HepG2 (cell line): ENCODE results near the gene ECSIT. TPM values are rescaled to one million over a fixed set of nuclear protein-coding genes. Genes with fewer than 3 reads are reported as not detected.

Experiments
- ATAC-seq: fragments of 200-7000 bp; cut with Tn5 transposase; 3 replicates; pipeline ENCODE4 v1.9.1; 2020; ENCODE audit warnings: mild to moderate bottlenecking, moderate library complexity
- BruUV-seq: library from RNA; stranded (reverse); fragments of 400-500 nt; replicated peaks from 2 replicates; lab custom pipeline; 2021; lab: Mats Ljungman, UMichigan
- CTCF ChIA-PET: fragments of 300-600 bp; formaldehyde crosslinking; extraction: SDS; loops from one replicate; lab custom pipeline; 2021; ENCODE audit warnings: low total read pairs, inconsistent platforms, low intra/inter-chr PET ratio; lab: Yijun Ruan, JAX
- POLR2A ChIA-PET: fragments of 350-600 bp; sonication (Branson Sonifier 250); formaldehyde crosslinking; loops from one replicate; lab custom pipeline; 2020; ENCODE audit warnings: antibody characterized with exemption, inconsistent platforms; lab: Yijun Ruan, JAX
- DNase-seq: peaks from one replicate; pipeline ENCODE4 v3.0.0-alpha.2; 2015; ENCODE audit warnings: low spot score
- FAIRE-seq: peaks from 3 replicates; lab custom pipeline; 2011; peaks lifted over from hg19 to GRCh38; lab: Jason Lieb, UNC
- H2AFZ ChIP-seq: one replicate; pipeline ENCODE4 v1.6.1; 2011; ENCODE audit warnings: low read length, inconsistent platforms
- H3K27ac ChIP-seq: fragments of 300-600 bp; 3 replicates; pipeline ENCODE4 v1.8.0; 2011; ENCODE audit warnings: mixed run types, mild to moderate bottlenecking, mixed read lengths, low read length, inconsistent platforms; ENCODE audit not compliant: insufficient read depth; ENCODE audit errors: extremely low read length
- H3K27me3 ChIP-seq, 2 experiments: fragments of 200-600 bp in 1 of 2; 2 replicates in 1 of 2; 3 replicates in 1 of 2; pipeline versions ENCODE4 v1.6.0 to v1.8.0; 2011; ENCODE audit warnings: low read length in 2 of 2, mild to moderate bottlenecking in 2 of 2, moderate library complexity in 2 of 2, inconsistent platforms in 1 of 2; ENCODE audit not compliant: insufficient read depth in 2 of 2, control insufficient read depth in 1 of 2
- H3K36me3 ChIP-seq, 2 experiments: fragments of 200-600 bp in 1 of 2; replicated peaks in 1 of 2; 2 replicates in 1 of 2; 3 replicates in 1 of 2; pipeline versions ENCODE4 v1.5.1 to v1.8.0; 2011; ENCODE audit warnings: low read length in 2 of 2, inconsistent platforms in 1 of 2; ENCODE audit not compliant: insufficient read depth in 2 of 2, control insufficient read depth in 1 of 2
- H3K4me1 ChIP-seq: 2 replicates; pipeline ENCODE4 v1.5.1; 2012; ENCODE audit warnings: low read length, inconsistent platforms; ENCODE audit not compliant: insufficient read depth
- H3K4me2 ChIP-seq: 2 replicates; pipeline ENCODE4 v1.6.0; 2011; ENCODE audit warnings: low read depth, low read length, inconsistent platforms
- H3K4me3 ChIP-seq, 3 experiments: fragments of 200-600 bp in 1 of 3; sonication (generic), shearing (Covaris generic) in 1 of 3; replicated peaks in 1 of 3; 2 replicates each; pipeline ENCODE4 v1.5.1; 2011 to 2016; ENCODE audit warnings: low read length in 3 of 3, inconsistent platforms in 2 of 3, low read depth in 2 of 3, mild to moderate bottlenecking in 2 of 3, control low read depth in 1 of 3, mixed read lengths in 1 of 3; ENCODE audit not compliant: insufficient read depth in 1 of 3
- H3K79me2 ChIP-seq: one replicate; pipeline ENCODE4 v1.6.1; 2011; ENCODE audit warnings: low read length, inconsistent platforms; ENCODE audit not compliant: insufficient read depth
- H3K9ac ChIP-seq: 2 replicates; pipeline ENCODE4 v1.6.0; 2011; ENCODE audit warnings: mild to moderate bottlenecking, low read depth, low read length, inconsistent platforms; ENCODE audit not compliant: insufficient read depth
- H3K9me3 ChIP-seq: 2 replicates; pipeline ENCODE4 v1.5.1; 2012; ENCODE audit warnings: mild to moderate bottlenecking, low read length
- H4K20me1 ChIP-seq: 2 replicates; pipeline ENCODE4 v1.6.0; 2011; ENCODE audit warnings: inconsistent platforms, mild to moderate bottlenecking, low read length, moderate library complexity; ENCODE audit not compliant: insufficient read depth
- GATA4 ChIP-seq: sonication (generic); IDR thresholded peaks from 2 replicates; pipeline ENCODE4 v1.6.1; 2016; ENCODE audit warnings: antibody characterized with exemption, low read depth, borderline replicate concordance
- MXI1 ChIP-seq: IDR thresholded peaks from 3 replicates; pipeline ENCODE4 v1.6.1; 2012; ENCODE audit warnings: low read depth, low read length, inconsistent platforms, borderline replicate concordance
- SP1 ChIP-seq, 2 experiments: fragments of 450-650 bp in 1 of 2; sonication (generic) in 1 of 2; formaldehyde crosslinking in 1 of 2; IDR thresholded peaks; 2 replicates each; pipeline versions ENCODE4 v1.4.0 to v1.6.1; 2016 to 2020; ENCODE audit warnings: missing genetic modification reagents in 1 of 2
- ZNF616 ChIP-seq: sonication (generic); formaldehyde crosslinking; IDR thresholded peaks from 2 replicates; pipeline ENCODE4 v1.5.0; 2020; ENCODE audit warnings: low read depth, mild to moderate bottlenecking, missing genetic modification reagents
- whole genome bisulfite sequencing: methylation state at CpG from one replicate; pipeline ENCODE4 v1.1.6; 2017; ENCODE audit warnings: low lambda C conversion rate; 5-methylcytosine and 5-hydroxymethylcytosine counted together
- in situ Hi-C: cut with HindIII; loops from 2 replicates; pipeline ENCODE4 v1.10.0; 2017; ENCODE audit warnings: low pct_unique_long_range_greater_than_20kb; ENCODE audit not compliant: extremely low pct_ligation_motif_present
- intact Hi-C: fragments of 100-400 bp; cut with micrococcal nuclease; formaldehyde crosslinking; loops from one replicate; pipeline ENCODE4 v1.10.0; 2022; ENCODE audit not compliant: unreplicated experiment
- polyA plus RNA-seq, 8 experiments: library from polyadenylated mRNA; depleted of rRNA in 3 of 8; stranded (reverse) in 7 of 8; unstranded in 1 of 8; fragments of >200 nt; fragmentation: Illumina TruSeq in 4 of 8; extraction: Trizol in 4 of 8; gene quantifications; 2 replicates each; pipeline versions ENCODE4 v1.2.1 to v1.2.3, GENCODE V29; 2011 to 2016; ENCODE audit warnings: low read depth in 4 of 8, missing spikeins in 1 of 8, mixed read lengths in 1 of 8; ENCODE audit not compliant: insufficient read depth in 1 of 8
- total RNA-seq, 5 experiments: library from RNA; depleted of rRNA; stranded (reverse); fragments of >200 nt; fragmentation: Illumina TruSeq; extraction: Trizol; gene quantifications; 2 replicates each; pipeline ENCODE4 v1.2.3, GENCODE V29; 2016; ENCODE audit warnings: low read depth in 1 of 5
- TF ChIP-seq, protein P1 (sequence below): IDR thresholded peaks from 2 replicates; pipeline ENCODE4 v1.4.0; 2020; ENCODE audit warnings: mild to moderate bottlenecking, missing genetic modification reagents
- TF ChIP-seq, protein P2 (sequence below): fragments of 450-650 bp; IDR thresholded peaks from 2 replicates; pipeline ENCODE4 v1.6.1; 2016

Gene ECSIT
- total and polyA plus RNA-seq, 2 of the 13 experiments (the other 11 are each of a cell fraction or from before 2014, with no cell fraction given), result 36.4 to 62.3 TPM

- TF ChIP-seq SP1 (IDR thresholded peaks at IDR 0.05) (no peak), SP1 (CRISPR knock-in tag; IDR thresholded peaks at IDR 0.05) (peak; percentile 82), MXI1 (peak; percentile 75; the same call in 1 of the 3 replicates), GATA4 (no peak)
- TF ChIP-seq, protein P1, sequence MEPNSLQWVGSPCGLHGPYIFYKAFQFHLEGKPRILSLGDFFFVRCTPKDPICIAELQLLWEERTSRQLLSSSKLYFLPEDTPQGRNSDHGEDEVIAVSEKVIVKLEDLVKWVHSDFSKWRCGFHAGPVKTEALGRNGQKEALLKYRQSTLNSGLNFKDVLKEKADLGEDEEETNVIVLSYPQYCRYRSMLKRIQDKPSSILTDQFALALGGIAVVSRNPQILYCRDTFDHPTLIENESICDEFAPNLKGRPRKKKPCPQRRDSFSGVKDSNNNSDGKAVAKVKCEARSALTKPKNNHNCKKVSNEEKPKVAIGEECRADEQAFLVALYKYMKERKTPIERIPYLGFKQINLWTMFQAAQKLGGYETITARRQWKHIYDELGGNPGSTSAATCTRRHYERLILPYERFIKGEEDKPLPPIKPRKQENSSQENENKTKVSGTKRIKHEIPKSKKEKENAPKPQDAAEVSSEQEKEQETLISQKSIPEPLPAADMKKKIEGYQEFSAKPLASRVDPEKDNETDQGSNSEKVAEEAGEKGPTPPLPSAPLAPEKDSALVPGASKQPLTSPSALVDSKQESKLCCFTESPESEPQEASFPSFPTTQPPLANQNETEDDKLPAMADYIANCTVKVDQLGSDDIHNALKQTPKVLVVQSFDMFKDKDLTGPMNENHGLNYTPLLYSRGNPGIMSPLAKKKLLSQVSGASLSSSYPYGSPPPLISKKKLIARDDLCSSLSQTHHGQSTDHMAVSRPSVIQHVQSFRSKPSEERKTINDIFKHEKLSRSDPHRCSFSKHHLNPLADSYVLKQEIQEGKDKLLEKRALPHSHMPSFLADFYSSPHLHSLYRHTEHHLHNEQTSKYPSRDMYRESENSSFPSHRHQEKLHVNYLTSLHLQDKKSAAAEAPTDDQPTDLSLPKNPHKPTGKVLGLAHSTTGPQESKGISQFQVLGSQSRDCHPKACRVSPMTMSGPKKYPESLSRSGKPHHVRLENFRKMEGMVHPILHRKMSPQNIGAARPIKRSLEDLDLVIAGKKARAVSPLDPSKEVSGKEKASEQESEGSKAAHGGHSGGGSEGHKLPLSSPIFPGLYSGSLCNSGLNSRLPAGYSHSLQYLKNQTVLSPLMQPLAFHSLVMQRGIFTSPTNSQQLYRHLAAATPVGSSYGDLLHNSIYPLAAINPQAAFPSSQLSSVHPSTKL, result 0 out of 2 replicates have a peak, but pooled peaks have one; percentile 23
- TF ChIP-seq, all 625 proteins: peak for 32
These were observed 49.6 kb downstream of the ECSIT start (continued) for GRCh38 chr19:11479090-11479897.

GRCh38 chr19:11478167-11479089 is 50.5 kb downstream of the ECSIT start:
- Histone ChIP-seq H3K27ac (no peak overlapping the region), H4K20me1 (peaks cover 10% of the 10 kb centered on the region; the same call in 1 of the 2 replicates), H3K27me3 (peaks cover 5 to 34% of the 10 kb centered on the region in 2 experiments; a peak in 4 of 5 replicates), H3K4me1 (peaks cover 17% of the 10 kb centered on the region), H3K4me3 (peak overlapping the region in 1 of 3 experiments; percentile 37; a peak in 1 of 6 replicates), H3K4me2 (0 out of 2 replicates have a peak overlapping the region, but pooled peaks have one; percentile 51)
- FAIRE-seq (no peak), DNase-seq (no peak), ATAC-seq (no peak)
- CTCF ChIA-PET, result no interaction called here
- no TSS peak for BruUV-seq
- TF ChIP-seq, protein P2, sequence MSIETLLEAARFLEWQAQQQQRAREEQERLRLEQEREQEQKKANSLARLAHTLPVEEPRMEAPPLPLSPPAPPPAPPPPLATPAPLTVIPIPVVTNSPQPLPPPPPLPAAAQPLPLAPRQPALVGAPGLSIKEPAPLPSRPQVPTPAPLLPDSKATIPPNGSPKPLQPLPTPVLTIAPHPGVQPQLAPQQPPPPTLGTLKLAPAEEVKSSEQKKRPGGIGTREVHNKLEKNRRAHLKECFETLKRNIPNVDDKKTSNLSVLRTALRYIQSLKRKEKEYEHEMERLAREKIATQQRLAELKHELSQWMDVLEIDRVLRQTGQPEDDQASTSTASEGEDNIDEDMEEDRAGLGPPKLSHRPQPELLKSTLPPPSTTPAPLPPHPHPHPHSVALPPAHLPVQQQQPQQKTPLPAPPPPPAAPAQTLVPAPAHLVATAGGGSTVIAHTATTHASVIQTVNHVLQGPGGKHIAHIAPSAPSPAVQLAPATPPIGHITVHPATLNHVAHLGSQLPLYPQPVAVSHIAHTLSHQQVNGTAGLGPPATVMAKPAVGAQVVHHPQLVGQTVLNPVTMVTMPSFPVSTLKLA, result peak; percentile 33; the same call in 1 of the 2 replicates
- TF ChIP-seq ZNF616 (CRISPR knock-in tag), result no peak
- TF ChIP-seq, all 625 proteins: peak for 1
- POLR2A ChIA-PET, result no interaction called here
- Histone ChIP-seq H3K9me3 (no peaks in the 10 kb centered on the region), H3K36me3 (no peaks in the 10 kb centered on the region), H3K9ac (no peak overlapping the region), H3K79me2 (no peaks in the 10 kb centered on the region), H2AFZ (no peak overlapping the region)
- WGBS, result 15% methylated on average over 18 of the region's 19 CpGs
- in situ Hi-C loops, result no loop called here
- intact Hi-C loops, result no loop called here
